GM18505 (cell line): ENCODE data around the gene AKAP8L.
"Not testable (repeated sequence)": the region's sequence is repeated elsewhere in the genome, so short reads cannot be mapped to it uniquely, and the experiment has no call there.

Experiments used
- ATAC-seq: cut with Tn5 transposase; IDR thresholded peaks from one replicate; pipeline ENCODE4 v1.9.1; 2021; ENCODE audit not compliant: unreplicated experiment
- POLR2A ChIP-seq: IDR thresholded peaks from 4 replicates; pipeline ENCODE4 v1.6.1; 2011; ENCODE audit warnings: borderline replicate concordance; ENCODE audit not compliant: insufficient read depth, insufficient read length; ENCODE audit errors: extremely low read depth

AKAP8L gene

GRCh38 chr19:15424692-15425272, 6.0 kb upstream of the AKAP8L start:
- TF ChIP-seq POLR2A = no peak
- no peak for ATAC-seq

- no peak for ATAC-seq
Observed at GRCh38 chr19:15424121-15424520, 5.3 kb upstream of the AKAP8L start.

DNA sequence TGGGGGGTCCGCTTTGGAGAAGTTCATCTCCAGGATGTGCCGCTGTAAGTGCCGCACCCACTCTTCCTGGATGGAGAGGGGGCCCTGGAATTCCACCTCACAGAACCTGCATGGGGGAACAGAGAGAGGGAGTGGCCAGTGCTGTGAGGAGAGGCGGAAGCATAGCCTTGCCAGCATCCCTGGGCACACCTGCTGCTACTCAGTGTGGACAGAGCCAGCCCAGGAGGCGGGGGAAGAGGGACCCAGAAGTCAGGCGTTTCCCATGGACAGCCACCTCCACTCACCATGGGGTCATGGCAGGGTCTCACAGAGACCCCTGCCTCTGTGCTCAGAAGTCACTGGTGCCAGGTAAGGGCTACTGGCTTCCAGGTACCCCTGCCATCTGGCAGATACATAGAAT, 4.3 kb upstream of the AKAP8L start:
- no peak for TF ChIP-seq POLR2A
- ATAC-seq = no peak

More at GRCh38 chr19:15424121-15424520, 5.3 kb upstream of the AKAP8L start:
- TF ChIP-seq POLR2A = no peak

- no peak for ATAC-seq
- no peak for TF ChIP-seq POLR2A
Observed at GRCh38 chr19:15422296-15423075, 3.7 kb upstream of the AKAP8L start.

GRCh38 chr19:15421721-15422260, 3.0 kb upstream of the AKAP8L start:
- no peak for ATAC-seq
- TF ChIP-seq POLR2A = no peak

DNA sequence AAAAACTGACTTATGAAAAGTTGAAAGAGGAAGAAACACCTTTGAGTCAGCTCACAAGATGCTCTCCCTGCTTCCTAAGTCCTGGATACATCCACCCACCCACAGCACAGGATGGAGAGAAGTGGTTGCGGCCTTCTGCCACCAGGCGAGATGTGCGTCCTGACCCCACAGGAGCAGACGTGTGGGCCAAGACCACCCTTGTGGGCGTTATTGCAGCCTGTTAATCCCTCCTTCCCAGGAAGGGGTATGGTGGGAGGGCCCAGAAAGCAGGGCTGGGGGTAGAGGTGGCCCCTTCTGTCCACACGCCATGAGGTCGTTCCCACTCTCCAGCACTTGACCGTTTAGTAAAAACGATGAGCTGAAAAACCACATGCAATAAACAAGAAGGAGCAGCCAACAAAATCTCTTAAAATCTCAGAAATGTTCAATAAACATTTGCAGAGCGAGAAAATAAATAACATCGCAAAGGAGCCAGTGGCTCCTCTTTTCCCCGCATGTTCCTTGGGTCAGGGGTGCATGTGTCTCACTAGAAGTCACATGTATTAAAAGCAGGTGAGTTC, 2.4 kb upstream of the AKAP8L start:
- TF ChIP-seq POLR2A = no peak

DNA sequence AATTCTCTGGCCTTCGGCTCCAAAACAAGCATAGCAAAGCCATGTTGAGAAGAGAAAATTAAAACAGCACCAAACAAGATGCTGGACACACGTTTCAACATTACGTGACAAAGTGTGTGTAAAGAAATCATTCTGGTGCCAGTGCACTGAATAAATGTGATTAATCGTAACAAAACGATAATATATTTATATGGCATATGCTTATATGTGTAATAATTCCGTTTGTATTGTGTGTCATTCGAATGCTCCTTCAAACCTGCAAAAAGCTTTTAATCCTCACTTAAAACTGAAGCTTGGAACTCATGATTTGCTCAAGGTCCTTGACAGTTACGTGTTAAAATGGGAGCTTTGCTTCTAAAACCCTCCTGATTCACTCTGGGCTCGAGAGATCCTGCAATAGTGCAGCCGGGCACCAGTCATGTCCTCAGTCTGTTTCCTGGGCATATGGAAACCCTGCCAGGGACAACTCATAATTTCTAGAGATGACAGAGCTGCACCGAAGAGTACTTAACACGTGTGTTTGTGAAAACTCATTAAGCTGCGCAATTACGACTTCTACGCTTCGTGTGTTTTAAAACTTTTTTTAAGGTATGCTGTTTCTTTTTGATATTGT, 731 bp upstream of the AKAP8L start:
- ATAC-seq = no peak
- no peak for TF ChIP-seq POLR2A

More for the DNA sequence above, 2.4 kb upstream of the AKAP8L start:
- ATAC-seq = no peak

DNA sequence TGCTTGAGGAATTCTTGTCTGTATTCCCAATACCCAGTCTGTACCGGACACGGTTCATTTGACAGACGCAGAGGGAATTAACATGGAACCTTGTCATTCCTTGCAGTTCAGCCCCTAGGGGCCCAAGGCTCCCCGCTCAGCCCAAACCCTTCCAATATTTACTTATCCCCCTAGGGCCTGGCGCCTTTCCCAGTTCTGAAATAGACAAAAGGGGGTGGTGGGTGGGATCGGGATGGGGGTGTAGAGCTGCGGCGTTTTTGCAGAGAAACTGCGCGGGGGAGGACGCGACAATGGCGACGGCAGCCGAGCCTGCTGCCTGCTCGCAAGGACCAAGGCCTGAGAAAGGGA, 583 bp downstream of the AKAP8L start:
- ATAC-seq = no peak
- no peak for TF ChIP-seq POLR2A

GRCh38 chr19:15417699-15418098, 1.1 kb downstream of the AKAP8L start:
- ATAC-seq = no peak
- no peak for TF ChIP-seq POLR2A

- ATAC-seq = no peak
- TF ChIP-seq POLR2A = no peak
Observed at GRCh38 chr19:15412832-15413231, 6.0 kb downstream of the AKAP8L start.

DNA sequence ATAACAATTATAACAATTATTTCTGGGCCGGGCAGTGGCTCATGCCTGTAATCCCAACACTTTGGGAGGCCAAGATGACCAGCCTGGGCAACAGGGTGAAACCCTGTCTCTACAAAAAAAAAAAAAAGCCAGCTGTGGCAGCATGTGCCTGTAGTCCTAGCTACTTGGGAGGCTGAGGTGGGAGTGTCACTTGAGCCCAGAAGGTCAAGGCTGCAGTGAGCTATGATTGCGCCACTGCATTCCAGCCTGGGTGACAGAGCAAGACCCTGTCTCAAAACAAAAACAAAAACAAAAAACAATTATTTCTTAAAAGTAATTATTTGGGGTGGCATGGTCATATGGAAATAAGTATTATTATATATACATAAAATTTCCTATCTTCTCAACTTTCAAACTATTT, 7.4 kb downstream of the AKAP8L start:
- not testable (repeated sequence) for ATAC-seq

DNA sequence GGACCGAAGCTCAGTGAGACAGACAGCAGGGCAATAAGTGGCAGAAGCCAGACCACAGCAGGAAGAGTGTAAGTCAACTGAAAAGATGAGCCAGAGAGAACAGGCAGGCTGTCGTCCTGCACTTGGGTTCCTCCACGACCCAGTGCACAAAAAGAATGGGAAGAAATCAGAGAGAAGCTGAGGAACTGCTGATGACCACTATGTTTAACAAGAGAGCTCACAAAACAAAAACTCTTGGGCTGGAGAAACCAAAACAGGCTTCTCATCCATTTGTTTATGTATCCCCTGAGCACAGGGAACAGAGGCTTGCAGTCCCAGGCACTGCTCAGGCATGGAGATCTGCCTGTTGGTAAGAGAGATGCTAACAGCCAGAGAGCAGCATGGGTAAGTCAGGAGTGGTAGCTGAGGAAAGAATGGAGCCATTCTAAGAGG, 14.0 kb downstream of the AKAP8L start:
- no peak for ATAC-seq

DNA sequence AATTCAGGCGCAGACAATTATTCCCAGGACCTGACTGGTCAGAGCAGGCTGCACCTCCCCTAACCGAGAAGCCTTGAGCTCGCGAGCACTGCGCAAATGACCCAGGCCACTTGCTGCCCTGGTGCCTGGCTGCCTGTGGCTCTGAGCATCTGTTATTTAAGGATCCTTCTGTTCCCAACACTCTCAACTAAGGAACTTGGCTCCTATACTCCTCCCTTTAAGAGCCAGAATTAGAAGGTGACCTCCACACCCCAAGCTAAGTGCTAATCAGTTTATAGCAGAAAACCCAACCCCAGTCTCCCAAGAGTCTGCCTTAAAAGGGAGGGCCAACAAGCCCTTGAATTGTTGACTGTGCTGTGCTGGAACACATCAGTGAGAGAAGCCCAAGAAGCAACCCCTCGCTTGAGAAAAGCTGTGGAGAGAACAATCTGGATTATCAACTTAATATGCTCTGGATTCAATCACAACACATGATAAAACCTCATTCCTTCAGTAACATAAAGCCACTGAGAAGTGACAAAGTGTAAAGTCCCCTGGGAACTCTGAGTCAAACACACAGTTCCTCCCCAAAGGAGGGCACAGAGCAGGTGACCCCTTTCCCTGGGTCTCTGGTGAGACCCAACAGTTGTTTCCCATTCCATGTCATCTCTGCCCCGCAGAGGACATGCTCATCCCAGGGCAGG, 14.6 kb downstream of the AKAP8L start:
- ATAC-seq = no peak

More for the DNA sequence above, 14.0 kb downstream of the AKAP8L start:
- TF ChIP-seq POLR2A = no peak

GRCh38 chr19:15403151-15403531, 15.6 kb downstream of the AKAP8L start:
- ATAC-seq = no peak
- no peak for TF ChIP-seq POLR2A

More for the DNA sequence above, 14.6 kb downstream of the AKAP8L start:
- no peak for TF ChIP-seq POLR2A
